Measurements from ENCODE around the gene RBFOX2. TPM values are rescaled to one million over a fixed set of nuclear protein-coding genes. Genes with fewer than 3 reads are reported as not detected.

The RBFOX2 gene
- total and polyA plus RNA-seq, 2 of the 13 experiments (the other 11 are each of a cell fraction or from before 2014, with no cell fraction given), result 37.3 to 40.4 TPM

GRCh38 chr22:35781898-35782297 is 246.7 kb downstream of the RBFOX2 start (continued):
- TF ChIP-seq ATF4 (CRISPR knock-in tag; IDR thresholded peaks at IDR 0.05), result no peak
- no peak for TF ChIP-seq MXD1 (CRISPR knock-in tag; IDR thresholded peaks at IDR 0.05)
- no peak for TF ChIP-seq ETV6 (CRISPR knock-in tag; conservative IDR thresholded peaks at IDR 0.05)
- TF ChIP-seq ISX (CRISPR knock-in tag; conservative IDR thresholded peaks at IDR 0.05), result no peak
- no peak for TF ChIP-seq ZNF362 (CRISPR knock-in tag; IDR thresholded peaks at IDR 0.05; ENCODE audit: borderline replicate concordance)

GRCh38 chr22:35777335-35777975 is 251.2 kb downstream of the RBFOX2 start:
- ChIA-PET CTCF (ENCODE audit: low intra/inter-chr PET ratio, low total read pairs) (no interaction called here), POLR2A (no interaction called here)
- no peaks in the 10 kb centered on the region for H3K79me2 ChIP-seq (ENCODE audit: insufficient read depth, low read length)
- peaks cover 0 to 4% of the 10 kb centered on the region in 2 experiments; a peak in 4 of 5 replicates for H3K36me3 ChIP-seq (replicated peaks in 1 of 2; ENCODE audit: control insufficient read depth in 1 of 2, insufficient read depth in 2 of 2, low read length in 2 of 2)
- WGBS (ENCODE audit: low lambda C conversion rate), result 99% methylated on average over 4 of the region's 4 CpGs
- DNase-seq (ENCODE audit: low spot score) (no peak), FAIRE-seq (no peak), ATAC-seq (no peak)
- in situ Hi-C loops (cut with HindIII; ENCODE audit: extremely low pct_ligation_motif_present, low pct_unique_long_range_greater_than_20kb) (no loop called here), intact Hi-C loops (cut with micrococcal nuclease; ENCODE audit: unreplicated experiment) (no loop called here)
- BruUV-seq (replicated peaks), result no TSS peak
- H3K27ac ChIP-seq (ENCODE audit: extremely low read length, insufficient read depth, low read length), result no peak overlapping the region
- no peaks in the 10 kb centered on the region for H4K20me1 ChIP-seq (ENCODE audit: insufficient read depth, low read length)
- no peak overlapping the region for H3K9ac ChIP-seq (ENCODE audit: insufficient read depth, low read depth, low read length)
- H3K9me3 ChIP-seq (ENCODE audit: low read length), result no peaks in the 10 kb centered on the region
- no peaks in the 10 kb centered on the region for H3K27me3 ChIP-seq (ENCODE audit: control insufficient read depth in 1 of 2, insufficient read depth in 2 of 2, low read length in 2 of 2)
- H3K4me2 ChIP-seq (ENCODE audit: low read depth, low read length), result no peak overlapping the region
- H3K4me3 ChIP-seq (replicated peaks in 1 of 3; ENCODE audit: insufficient read depth in 1 of 3, low read depth in 2 of 3, low read length in 3 of 3), result no peak overlapping the region
- H2AFZ ChIP-seq (ENCODE audit: low read length), result no peak overlapping the region
- H3K4me1 ChIP-seq (ENCODE audit: insufficient read depth, low read length), result no peaks in the 10 kb centered on the region
- TF ChIP-seq AFF4 (CRISPR knock-in tag; IDR thresholded peaks at IDR 0.05), result no peak
- TF ChIP-seq SMARCC2 (IDR thresholded peaks at IDR 0.05), result no peak
- TF ChIP-seq STAT5B (CRISPR knock-in tag; IDR thresholded peaks at IDR 0.05), result no peak
- TF ChIP-seq FOXO4 (CRISPR knock-in tag; conservative IDR thresholded peaks at IDR 0.05), result no peak
- no peak for TF ChIP-seq SKIL (CRISPR knock-in tag; IDR thresholded peaks at IDR 0.05; ENCODE audit: borderline replicate concordance)
- TF ChIP-seq CENPBD1 (CRISPR knock-in tag; IDR thresholded peaks at IDR 0.05; ENCODE audit: borderline replicate concordance, low read depth), result no peak
